Measurements from ENCODE around the gene ST3GAL3.
"Not testable (repeated sequence)": the region's sequence is repeated elsewhere in the genome, so short reads cannot be mapped to it uniquely, and the experiment has no call there.

The ST3GAL3 gene

GRCh38 chr1:43704838-43705237 is 2.5 kb upstream of the ST3GAL3 start:
- DNase-seq, result no peak

- DNase-seq, result no peak
Observed at GRCh38 chr1:43705334-43705733, 2.0 kb upstream of the ST3GAL3 start.

- no peak for DNase-seq
Observed at GRCh38 chr1:43705982-43706597, 1.2 kb upstream of the ST3GAL3 start.

GRCh38 chr1:43706598-43707189 is 642 bp upstream of the ST3GAL3 start:
- DNase-seq, result peak; percentile 1 to 34

- peak in 1 of 2 experiments; percentile 14 for DNase-seq
Observed at GRCh38 chr1:43708002-43708410, 670 bp downstream of the ST3GAL3 start.

GRCh38 chr1:43711049-43711448 is 3.7 kb downstream of the ST3GAL3 start:
- peak; percentile 59 to 61 for DNase-seq

GRCh38 chr1:43711524-43712386 is 4.4 kb downstream of the ST3GAL3 start:
- DNase-seq, result no peak

- no peak for DNase-seq
Observed at GRCh38 chr1:43716559-43717281, 9.4 kb downstream of the ST3GAL3 start.

GRCh38 chr1:43719063-43719462 is 11.7 kb downstream of the ST3GAL3 start:
- DNase-seq, result no peak

GRCh38 chr1:43719670-43720419 is 12.5 kb downstream of the ST3GAL3 start:
- DNase-seq, result not testable (repeated sequence)

- no peak for DNase-seq
Observed at GRCh38 chr1:43722810-43723209, 15.5 kb downstream of the ST3GAL3 start.

- no peak for DNase-seq
Observed at GRCh38 chr1:43729816-43730463, 22.6 kb downstream of the ST3GAL3 start.

- DNase-seq, result no peak
Observed at GRCh38 chr1:43731867-43732531, 24.7 kb downstream of the ST3GAL3 start.

GRCh38 chr1:43736819-43737218 is 29.5 kb downstream of the ST3GAL3 start:
- no peak for DNase-seq

GRCh38 chr1:43742026-43742425 is 34.7 kb downstream of the ST3GAL3 start:
- no peak for DNase-seq

- DNase-seq, result no peak
Observed at GRCh38 chr1:43743206-43743605, 35.9 kb downstream of the ST3GAL3 start.

- DNase-seq, result no peak
Observed at GRCh38 chr1:43747736-43748135, 40.4 kb downstream of the ST3GAL3 start.

- no peak for DNase-seq
Observed at GRCh38 chr1:43750083-43750482, 42.7 kb downstream of the ST3GAL3 start.

GRCh38 chr1:43753422-43753821 is 46.1 kb downstream of the ST3GAL3 start:
- no peak for DNase-seq

- no peak for DNase-seq
Observed at GRCh38 chr1:43754892-43755291, 47.6 kb downstream of the ST3GAL3 start.

- DNase-seq, result no peak
Observed at GRCh38 chr1:43757343-43758053, 50.2 kb downstream of the ST3GAL3 start.

Measured in AML-193 (cell line).